Uterus (tissue), 4 donors: ENCODE measurements around the gene ZNF117. TPM values are rescaled to one million over a fixed set of nuclear protein-coding genes. Genes with fewer than 3 reads are reported as not detected.
"Not testable (repeated sequence)": the region's sequence is repeated elsewhere in the genome, so short reads cannot be mapped to it uniquely, and the experiment has no call there.

Source experiments
- DNase-seq, 2 donors: peaks; one replicate each; pipeline ENCODE4 v3.0.0-alpha.2; 2019 to 2020
- H3K27ac ChIP-seq, 2 donors: fragments of 200-600 bp; sonication (generic); 1 replicate in 1 of 2; 2 replicates in 1 of 2; pipeline ENCODE4 v1.5.1; 2016 to 2018
- H3K27me3 ChIP-seq, 2 donors: fragments of 200-600 bp; sonication (generic); one replicate each; pipeline ENCODE4 v1.5.1; 2018 to 2019; ENCODE audit warnings: control low read depth in 1 of 2
- H3K36me3 ChIP-seq, 2 donors: fragments of 200-600 bp; sonication (generic); one replicate each; pipeline ENCODE4 v1.5.1; 2019; ENCODE audit warnings: control low read depth in 1 of 2
- H3K4me1 ChIP-seq, 2 donors: fragments of 200-600 bp; sonication (generic); one replicate each; pipeline ENCODE4 v1.5.1; 2018 to 2019; ENCODE audit warnings: control low read depth in 1 of 2
- H3K4me3 ChIP-seq, 2 donors: fragments of 200-600 bp; sonication (generic); 1 replicate in 1 of 2; 2 replicates in 1 of 2; pipeline ENCODE4 v1.5.1; 2018 to 2019; ENCODE audit warnings: mild to moderate bottlenecking in 1 of 2
- H3K9me3 ChIP-seq, 2 donors: fragments of 200-600 bp; sonication (generic); one replicate each; pipeline ENCODE4 v1.5.1; 2019; ENCODE audit warnings: control low read depth in 1 of 2
- CTCF ChIP-seq, 4 experiments: fragments of 200-600 bp in 2 of 4; fragments of 450-650 bp in 2 of 4; sonication (generic) in 2 of 4; IDR thresholded peaks; one replicate each; pipeline ENCODE4 v1.5.1; 2016 to 2019; ENCODE audit warnings: antibody characterized with exemption in 4 of 4, mild to moderate bottlenecking in 2 of 4, moderate library complexity in 1 of 4
- POLR2A ChIP-seq, 2 donors: fragments of 450-650 bp; IDR thresholded peaks; one replicate each; pipeline ENCODE4 v1.6.1; 2016; ENCODE audit warnings: antibody characterized with exemption in 2 of 2, mild to moderate bottlenecking in 1 of 2, moderate library complexity in 1 of 2
- intact Hi-C: fragments of 100-400 bp; cut with DNase I; formaldehyde crosslinking; loops from one replicate; pipeline ENCODE4 v1.15.1; 2023; ENCODE audit warnings: low total_unique reads
- total RNA-seq, 4 donors: library from RNA; depleted of rRNA in 3 of 4; stranded (reverse); fragments of >200 nt in 3 of 4; gene quantifications; one replicate each; pipeline versions ENCODE4 v1.1.0 to v1.2.4, GENCODE V29; 2014 to 2023
- donor health status: DM: yes; HTN: yes; CAD: no.

The ZNF117 gene
- 10 to 100 TPM in 3 of 4 donors, 1 to 10 TPM in 1; 9.4 to 32.0 (median 12.7) TPM for total RNA-seq

GRCh38 chr7:64990936-64991335, at the start of gene ZNF117:
ZNF117 (minus strand) TSS chr7:64991036.
- H3K9me3 ChIP-seq, result peaks cover 0 to 17% of the 10 kb centered on the region in 2 donors
- H3K36me3 ChIP-seq, result no peaks in the 10 kb centered on the region
- no peak within 1 kb of the TSS for H3K4me3 ChIP-seq
- H3K27ac ChIP-seq, result no peak within 1 kb of the TSS
- no peak for DNase-seq
- TF ChIP-seq POLR2A (IDR thresholded peaks at IDR 0.05), result no peak
- no peak for TF ChIP-seq CTCF (IDR thresholded peaks at IDR 0.05)
- intact Hi-C loops, result no loop called here
- no peaks in the 10 kb centered on the region for H3K27me3 ChIP-seq
- H3K4me1 ChIP-seq, result no peaks in the 10 kb centered on the region

- DNase-seq, result peak; percentile 20 to 26
- Histone ChIP-seq H3K27ac (peak overlapping the region; percentile 76 to 94), H3K4me3 (peak overlapping the region; percentile 59 to 98)
- intact Hi-C loops, H3K9me3 ChIP-seq, H3K36me3 ChIP-seq, H3K4me1 ChIP-seq, H3K27me3 ChIP-seq: not testable (repeated sequence)
Observed at GRCh38 chr7:65038767-65039166, 47.9 kb upstream of the ZNF117 start.

GRCh38 chr7:65037740-65038688, 47.2 kb upstream of the ZNF117 start:
- H3K36me3 ChIP-seq, result no peaks in the 10 kb centered on the region
- intact Hi-C loops, result no loop called here
- DNase-seq, result peak; percentile 92 to 95

GRCh38 chr7:65036526-65036925, 45.7 kb upstream of the ZNF117 start:
- DNase-seq, intact Hi-C loops, H3K9me3 ChIP-seq, H3K4me1 ChIP-seq, H3K27ac ChIP-seq, H3K4me3 ChIP-seq, H3K36me3 ChIP-seq, H3K27me3 ChIP-seq: not testable (repeated sequence)

More at GRCh38 chr7:65037740-65038688, 47.2 kb upstream of the ZNF117 start:
- Histone ChIP-seq H3K27ac (peak overlapping the region; percentile 76 to 94), H3K27me3 (no peaks in the 10 kb centered on the region), H3K4me1 (no peaks in the 10 kb centered on the region), H3K9me3 (no peaks in the 10 kb centered on the region), H3K4me3 (peak overlapping the region; percentile 59 to 98)
- TF ChIP-seq POLR2A (IDR thresholded peaks at IDR 0.05) (peak; percentile 26 to 53), CTCF (IDR thresholded peaks at IDR 0.05) (no peak)

GRCh38 chr7:65035469-65035868, 44.6 kb upstream of the ZNF117 start:
- intact Hi-C loops, H3K9me3 ChIP-seq, H3K4me3 ChIP-seq, DNase-seq, H3K4me1 ChIP-seq, H3K27me3 ChIP-seq, H3K36me3 ChIP-seq, H3K27ac ChIP-seq: not testable (repeated sequence)

GRCh38 chr7:65034120-65034782, 43.4 kb upstream of the ZNF117 start:
- DNase-seq, H3K27me3 ChIP-seq, H3K36me3 ChIP-seq, H3K9me3 ChIP-seq, intact Hi-C loops, H3K27ac ChIP-seq, H3K4me1 ChIP-seq, H3K4me3 ChIP-seq: not testable (repeated sequence)

- H3K4me1 ChIP-seq, H3K4me3 ChIP-seq, H3K27me3 ChIP-seq, H3K27ac ChIP-seq, H3K36me3 ChIP-seq, DNase-seq, intact Hi-C loops, H3K9me3 ChIP-seq: not testable (repeated sequence)
Observed at GRCh38 chr7:65033391-65033790, 42.6 kb upstream of the ZNF117 start.

- H3K27ac ChIP-seq, intact Hi-C loops, H3K36me3 ChIP-seq, DNase-seq, H3K27me3 ChIP-seq, H3K9me3 ChIP-seq, H3K4me3 ChIP-seq, H3K4me1 ChIP-seq: not testable (repeated sequence)
Observed at GRCh38 chr7:65025023-65025422, 34.2 kb upstream of the ZNF117 start.

- H3K9me3 ChIP-seq, H3K4me1 ChIP-seq, H3K4me3 ChIP-seq, H3K27me3 ChIP-seq, H3K36me3 ChIP-seq, H3K27ac ChIP-seq, intact Hi-C loops, DNase-seq: not testable (repeated sequence)
Observed at GRCh38 chr7:65020978-65021377, 30.1 kb upstream of the ZNF117 start.

- H3K36me3 ChIP-seq, DNase-seq, H3K9me3 ChIP-seq, H3K4me3 ChIP-seq, H3K27ac ChIP-seq, intact Hi-C loops, H3K4me1 ChIP-seq, H3K27me3 ChIP-seq: not testable (repeated sequence)
Observed at GRCh38 chr7:65009881-65010280, 19.0 kb upstream of the ZNF117 start.

- H3K9me3 ChIP-seq, H3K4me1 ChIP-seq, H3K4me3 ChIP-seq, H3K36me3 ChIP-seq, DNase-seq, H3K27ac ChIP-seq, intact Hi-C loops, H3K27me3 ChIP-seq: not testable (repeated sequence)
Observed at GRCh38 chr7:65009394-65009793, 18.6 kb upstream of the ZNF117 start.
